ENCODE results near the gene HELZ2.

Gene HELZ2

GRCh38 chr20:63542031-63542559 is 31.9 kb downstream of the HELZ2 start:
- TF ChIP-seq CTCF (IDR thresholded peaks at IDR 0.05; ENCODE audit: low read depth, low read length) (no peak), POLR2A (IDR thresholded peaks at IDR 0.05; ENCODE audit: extremely low read depth, insufficient read length) (no peak), MYC (IDR thresholded peaks at IDR 0.05; ENCODE audit: low read depth, low read length) (no peak)
- H3K4me3 ChIP-seq (ENCODE audit: low read depth, low read length), result no peak overlapping the region
- DNase-seq (ENCODE audit: low read depth), result no peak

- H3K4me3 ChIP-seq (ENCODE audit: low read depth, low read length), result no peak overlapping the region
- DNase-seq (ENCODE audit: low read depth), result no peak
- no peak for TF ChIP-seq POLR2A (IDR thresholded peaks at IDR 0.05; ENCODE audit: extremely low read depth, insufficient read length)
- no peak for TF ChIP-seq CTCF (IDR thresholded peaks at IDR 0.05; ENCODE audit: low read depth, low read length)
- no peak for TF ChIP-seq MYC (IDR thresholded peaks at IDR 0.05; ENCODE audit: low read depth, low read length)
- TF ChIP-seq, protein P1, sequence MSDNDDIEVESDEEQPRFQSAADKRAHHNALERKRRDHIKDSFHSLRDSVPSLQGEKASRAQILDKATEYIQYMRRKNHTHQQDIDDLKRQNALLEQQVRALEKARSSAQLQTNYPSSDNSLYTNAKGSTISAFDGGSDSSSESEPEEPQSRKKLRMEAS (IDR thresholded peaks at IDR 0.05; ENCODE audit: low read depth, low read length), result no peak
Measured at GRCh38 chr20:63541371-63541770, 32.7 kb downstream of the HELZ2 start.

GRCh38 chr20:63540417-63541186 is 33.4 kb downstream of the HELZ2 start:
- peak; percentile 32 for DNase-seq (ENCODE audit: low read depth)
- no peak for TF ChIP-seq MYC (IDR thresholded peaks at IDR 0.05; ENCODE audit: low read depth, low read length)
- no peak for TF ChIP-seq POLR2A (IDR thresholded peaks at IDR 0.05; ENCODE audit: extremely low read depth, insufficient read length)
- no peak for TF ChIP-seq CTCF (IDR thresholded peaks at IDR 0.05; ENCODE audit: low read depth, low read length)
- TF ChIP-seq, protein P1 (IDR thresholded peaks at IDR 0.05; ENCODE audit: low read depth, low read length), result no peak
- H3K4me3 ChIP-seq (ENCODE audit: low read depth, low read length), result no peak overlapping the region

DNA sequence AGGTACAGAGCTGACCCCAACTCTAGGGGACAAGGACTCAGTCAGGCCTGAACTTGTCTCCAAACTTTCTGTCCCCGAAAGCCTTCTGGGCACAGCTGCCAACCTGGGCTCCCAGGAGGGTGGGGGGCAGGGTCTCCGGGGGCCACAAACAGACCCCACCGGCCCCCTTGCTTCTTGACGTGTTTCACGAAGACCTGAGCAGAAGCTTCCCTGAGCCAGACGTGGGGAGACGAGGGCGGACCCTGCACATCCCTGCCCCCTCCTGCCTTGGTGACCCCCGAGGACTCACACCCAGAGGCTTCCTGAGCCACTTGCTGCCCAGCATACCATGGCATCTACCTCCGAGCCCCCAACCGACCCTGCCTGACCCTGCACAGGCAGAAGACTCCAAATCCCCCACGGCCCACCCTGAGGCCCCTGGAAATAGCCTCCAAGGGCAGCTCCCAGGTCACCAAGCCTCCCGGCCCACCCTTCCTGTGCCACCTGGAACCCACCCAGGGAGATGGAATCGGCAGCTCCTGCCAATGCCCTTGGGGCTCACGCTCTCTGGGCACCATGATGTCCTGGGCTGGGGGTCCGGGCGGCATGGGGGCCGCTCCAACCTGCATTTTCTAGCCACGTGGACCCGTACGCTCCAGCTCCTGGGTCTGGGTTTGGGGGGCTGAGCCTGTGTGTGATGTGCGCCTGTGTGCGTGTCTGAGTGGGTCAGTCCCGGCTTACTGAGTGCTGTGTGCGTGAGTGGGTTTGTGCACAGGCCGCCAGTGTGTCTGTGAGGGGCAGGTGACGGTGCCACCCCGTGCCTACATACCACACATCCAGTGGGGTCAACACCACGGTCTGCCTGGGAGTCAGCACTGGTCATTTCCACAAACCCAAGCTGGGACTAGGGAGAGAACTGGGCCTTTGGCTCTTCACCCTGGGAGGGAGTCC is 34.3 kb downstream of the HELZ2 start:
- H3K4me3 ChIP-seq (ENCODE audit: low read depth, low read length), result no peak overlapping the region
- DNase-seq (ENCODE audit: low read depth), result no peak
- TF ChIP-seq CTCF (IDR thresholded peaks at IDR 0.05; ENCODE audit: low read depth, low read length) (no peak), POLR2A (IDR thresholded peaks at IDR 0.05; ENCODE audit: extremely low read depth, insufficient read length) (no peak), MYC (IDR thresholded peaks at IDR 0.05; ENCODE audit: low read depth, low read length) (no peak)
- TF ChIP-seq, protein P1 (IDR thresholded peaks at IDR 0.05; ENCODE audit: low read depth, low read length), result no peak

- no peak overlapping the region for H3K4me3 ChIP-seq (ENCODE audit: low read depth, low read length)
- no peak for TF ChIP-seq CTCF (IDR thresholded peaks at IDR 0.05; ENCODE audit: low read depth, low read length)
- TF ChIP-seq MYC (IDR thresholded peaks at IDR 0.05; ENCODE audit: low read depth, low read length), result no peak
- TF ChIP-seq POLR2A (IDR thresholded peaks at IDR 0.05; ENCODE audit: extremely low read depth, insufficient read length), result no peak
- TF ChIP-seq, protein P1 (IDR thresholded peaks at IDR 0.05; ENCODE audit: low read depth, low read length), result no peak
- DNase-seq (ENCODE audit: low read depth), result no peak
Measured at GRCh38 chr20:63539092-63539430, 35.0 kb downstream of the HELZ2 start.

Measured in NB4 (cell line).